AG10803 (cell line): ENCODE data around the gene RGS14.

Source experiments
- DNase-seq: peaks from one replicate; pipeline ENCODE4 v3.0.0; 2010; ENCODE audit warnings: low read depth
- H3K4me3 ChIP-seq: 2 replicates; pipeline ENCODE4 v1.5.1; 2011; ENCODE audit warnings: mild to moderate bottlenecking, low read length, control low read depth
- CTCF ChIP-seq: conservative IDR thresholded peaks from 2 replicates; pipeline ENCODE4 v1.5.1; 2011; ENCODE audit warnings: mild to moderate bottlenecking, low read length, control low read depth, inconsistent platforms

The RGS14 gene

GRCh38 chr5:177384134-177384533 is 26.4 kb downstream of the RGS14 start, which contains the start of gene SLC34A1:
TSS of gene SLC34A1 (plus strand) at chr5:177384434. CDS start at chr5:177385742, 1,308 bp downstream.
- H3K4me3 ChIP-seq, result no peak within 1 kb of the TSS
- TF ChIP-seq CTCF, result no peak
- no peak for DNase-seq

GRCh38 chr5:177385720-177386119 is 28.0 kb downstream of the RGS14 start:
- no peak for TF ChIP-seq CTCF
- no peak overlapping the region for H3K4me3 ChIP-seq
- DNase-seq, result no peak

DNA sequence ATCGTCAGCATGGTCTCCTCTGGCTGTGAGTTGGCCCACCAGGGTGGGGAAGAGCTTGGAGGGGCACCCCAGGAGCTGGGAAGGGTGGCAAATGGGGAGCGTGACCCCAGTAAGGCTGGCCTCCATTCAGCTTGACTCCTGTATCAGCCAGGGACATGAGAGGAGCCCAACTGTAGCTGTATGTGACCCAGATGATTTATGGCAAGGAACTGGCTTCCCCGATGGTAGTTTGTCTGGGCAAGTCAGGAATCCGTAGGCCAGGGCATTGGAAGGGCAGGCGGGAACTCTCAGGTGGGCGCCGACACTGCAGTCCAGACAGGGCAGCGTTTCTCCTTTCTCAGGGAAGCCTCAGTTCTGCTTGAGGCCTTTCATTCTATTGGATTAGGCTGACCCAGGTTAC is 28.8 kb downstream of the RGS14 start:
- no peak for DNase-seq
- no peak for TF ChIP-seq CTCF
- no peak overlapping the region for H3K4me3 ChIP-seq

DNA sequence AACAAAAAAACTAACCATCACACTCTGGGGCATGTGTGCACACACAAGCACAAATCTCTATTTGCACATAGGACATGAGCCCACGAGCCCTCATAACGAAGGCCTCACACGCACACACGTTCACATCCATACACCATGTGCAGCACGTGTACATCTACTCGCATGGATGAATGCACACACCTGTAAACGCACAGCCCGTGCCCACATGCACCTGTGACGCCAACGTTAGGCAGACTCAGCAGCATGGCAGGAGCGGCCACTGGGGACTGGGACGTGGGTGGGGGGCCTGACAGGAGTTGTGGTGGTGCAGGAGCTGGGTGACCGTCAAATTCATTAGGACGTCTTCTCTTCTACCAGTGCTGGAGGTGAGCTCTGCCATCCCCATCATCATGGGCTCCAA is 29.7 kb downstream of the RGS14 start:
- no peak overlapping the region for H3K4me3 ChIP-seq
- no peak for DNase-seq
- no peak for TF ChIP-seq CTCF

DNA sequence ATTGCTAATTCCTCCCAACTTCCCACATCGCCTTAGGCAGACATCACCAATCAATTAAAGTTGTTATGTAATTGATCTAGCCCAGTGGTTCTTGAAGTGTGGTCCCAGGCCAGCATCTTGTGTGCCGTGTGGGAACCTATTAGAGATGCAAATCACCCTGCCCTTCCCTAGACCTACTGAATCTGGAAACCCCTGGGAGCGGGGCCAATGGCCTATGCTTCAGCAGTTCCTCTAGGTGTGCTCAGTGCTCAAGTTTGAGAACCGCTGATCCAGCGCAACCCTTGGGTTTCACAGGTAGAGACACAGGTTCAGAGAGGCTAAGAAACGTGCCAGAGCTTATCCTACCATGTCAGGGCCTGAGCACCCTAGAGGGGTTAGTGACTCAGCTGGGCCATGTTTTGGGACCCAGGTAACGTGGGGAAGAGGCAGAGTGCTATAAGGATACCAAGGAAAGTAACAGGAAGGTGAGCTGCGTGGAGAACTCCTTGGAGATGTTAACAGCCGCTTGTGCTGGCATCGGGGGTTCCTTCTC is 30.9 kb downstream of the RGS14 start:
- H3K4me3 ChIP-seq, result no peak overlapping the region
- no peak for DNase-seq
- no peak for TF ChIP-seq CTCF

DNA sequence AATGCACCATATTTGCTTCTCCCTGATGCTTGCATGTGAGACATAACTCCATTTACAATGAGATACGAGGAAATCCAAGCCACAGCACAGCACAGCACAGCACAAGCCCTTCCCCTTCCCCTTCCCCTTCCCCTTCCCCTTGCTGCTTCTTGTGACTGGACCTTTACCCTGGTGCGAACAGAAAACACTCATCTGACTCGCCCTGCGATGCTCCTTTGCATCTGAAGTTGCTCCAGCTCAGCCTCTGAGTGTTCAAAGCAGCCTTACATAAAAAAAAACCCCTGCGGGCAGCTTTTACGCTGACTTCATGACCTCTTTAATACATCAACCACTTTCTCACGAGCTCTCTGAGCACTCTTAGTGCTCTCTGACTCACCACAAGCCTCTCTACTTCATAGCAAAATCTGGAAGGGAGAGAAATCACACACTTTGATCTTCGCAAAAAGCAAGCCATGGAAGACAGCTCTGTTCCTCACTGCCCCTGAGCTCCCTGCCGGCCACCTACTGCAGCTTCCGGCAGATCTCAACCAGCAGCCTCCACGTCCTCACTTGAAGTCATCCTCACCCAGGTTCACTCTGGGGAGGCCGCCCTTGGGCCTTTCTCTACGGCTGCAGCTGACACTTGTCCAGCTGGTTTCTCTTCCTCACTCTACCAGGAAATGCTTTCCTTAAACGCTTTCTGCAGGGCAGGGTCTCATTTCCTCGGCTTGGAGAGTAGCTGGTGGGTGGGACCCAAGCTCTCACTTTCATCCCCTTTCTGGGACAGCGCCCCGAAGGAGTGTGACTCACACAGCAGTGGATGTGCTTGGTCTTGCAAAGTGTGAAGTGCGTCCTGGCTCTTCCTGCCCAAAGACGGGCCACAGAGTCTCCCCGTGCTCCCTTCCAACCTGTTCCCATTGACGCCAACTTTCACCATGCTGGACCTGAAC is 31.8 kb downstream of the RGS14 start:
- H3K4me3 ChIP-seq, result no peak overlapping the region
- DNase-seq, result peak; percentile 83

More for the DNA sequence above, 31.8 kb downstream of the RGS14 start:
- TF ChIP-seq CTCF, result 0 out of 2 replicates have a peak, but pooled peaks have one; percentile 1
